Natural killer cell (primary cell): ENCODE results near the gene CNPY4. TPM values are rescaled to one million over a fixed set of nuclear protein-coding genes. Genes with fewer than 3 reads are reported as not detected.

Experiments used
- ATAC-seq, 3 donors: fragments of 150-1000 bp in 2 of 3; fragments of 200-7000 bp in 1 of 3; cut with Tn5 transposase; 1 replicate in 1 of 3; 2 replicates in 2 of 3; pipeline ENCODE4 v1.10.0; 2021; ENCODE audit warnings: mild to moderate bottlenecking in 2 of 3, moderate library complexity in 2 of 3
- DNase-seq, 2 donors: peaks; one replicate each; pipeline versions ENCODE4 v3.0.0 to v3.0.0-alpha.2; 2013 to 2021; ENCODE audit warnings: mixed read lengths in 1 of 2
- H3K27ac ChIP-seq: one replicate; pipeline ENCODE4 v1.5.1; 2013; ENCODE audit warnings: mild to moderate bottlenecking, low read length
- H3K27me3 ChIP-seq: one replicate; pipeline ENCODE4 v1.6.1; 2013; ENCODE audit warnings: low read length; ENCODE audit not compliant: control insufficient read depth, insufficient read depth
- H3K36me3 ChIP-seq: one replicate; pipeline ENCODE4 v1.6.1; 2013; ENCODE audit warnings: low read length; ENCODE audit not compliant: control insufficient read depth, insufficient read depth
- H3K4me1 ChIP-seq: one replicate; pipeline ENCODE4 v1.6.1; 2013; ENCODE audit warnings: low read length; ENCODE audit not compliant: control insufficient read depth, insufficient read depth
- H3K4me3 ChIP-seq: one replicate; pipeline ENCODE4 v1.5.1; 2013; ENCODE audit warnings: low read length
- H3K9me3 ChIP-seq: one replicate; pipeline ENCODE4 v1.6.1; 2013; ENCODE audit warnings: low read length; ENCODE audit not compliant: control insufficient read depth, insufficient read depth
- H3K27ac Mint-ChIP-seq, 2 donors: one replicate each; pipeline ENCODE4 v1.8.0; 2022; ENCODE audit warnings: mild to moderate bottlenecking in 2 of 2, mixed read lengths in 2 of 2, moderate library complexity in 1 of 2
- H3K27me3 Mint-ChIP-seq, 2 donors: one replicate each; pipeline ENCODE4 v1.8.0; 2022; ENCODE audit warnings: low read depth in 2 of 2, mixed read lengths in 2 of 2
- H3K36me3 Mint-ChIP-seq: one replicate; pipeline ENCODE4 v1.8.0; 2022; ENCODE audit warnings: mixed read lengths
- H3K4me1 Mint-ChIP-seq, 2 donors: one replicate each; pipeline ENCODE4 v1.8.0; 2022; ENCODE audit warnings: mixed read lengths in 2 of 2
- H3K4me3 Mint-ChIP-seq: one replicate; pipeline ENCODE4 v1.8.0; 2022; ENCODE audit warnings: mild to moderate bottlenecking, moderate library complexity, mixed read lengths
- H3K9me3 Mint-ChIP-seq, 2 donors: one replicate each; pipeline ENCODE4 v1.8.0; 2022; ENCODE audit warnings: mixed read lengths in 2 of 2
- WGBS: methylation state at CpG from one replicate; pipeline ENCODE4 v1.1.7; 2013; ENCODE audit warnings: missing lambda C conversion rate; ENCODE audit not compliant: insufficient coverage; 5-methylcytosine and 5-hydroxymethylcytosine counted together
- intact Hi-C: fragments of 100-400 bp; cut with micrococcal nuclease; formaldehyde crosslinking; loops from one replicate; pipeline ENCODE4 v1.14.2; 2022
- total RNA-seq, 4 donors: library from RNA; stranded (reverse); fragments of 120-200 nt in 1 of 4; gene quantifications; one replicate each; pipeline versions ENCODE4 v1.2.3 to v1.2.4, GENCODE V29; 2013 to 2022
- TF ChIP-seq, protein P1 (sequence below): fragments of 200-600 bp; IDR thresholded peaks from one replicate; pipeline ENCODE4 v1.8.0; 2022; ENCODE audit warnings: antibody characterized with exemption

Gene CNPY4
- total RNA-seq, 3 donors from 2014 or later (not counting 1 experiment from before 2014, with no cell fraction given) = 19.1 to 25.8 (median 23.9) TPM

DNA sequence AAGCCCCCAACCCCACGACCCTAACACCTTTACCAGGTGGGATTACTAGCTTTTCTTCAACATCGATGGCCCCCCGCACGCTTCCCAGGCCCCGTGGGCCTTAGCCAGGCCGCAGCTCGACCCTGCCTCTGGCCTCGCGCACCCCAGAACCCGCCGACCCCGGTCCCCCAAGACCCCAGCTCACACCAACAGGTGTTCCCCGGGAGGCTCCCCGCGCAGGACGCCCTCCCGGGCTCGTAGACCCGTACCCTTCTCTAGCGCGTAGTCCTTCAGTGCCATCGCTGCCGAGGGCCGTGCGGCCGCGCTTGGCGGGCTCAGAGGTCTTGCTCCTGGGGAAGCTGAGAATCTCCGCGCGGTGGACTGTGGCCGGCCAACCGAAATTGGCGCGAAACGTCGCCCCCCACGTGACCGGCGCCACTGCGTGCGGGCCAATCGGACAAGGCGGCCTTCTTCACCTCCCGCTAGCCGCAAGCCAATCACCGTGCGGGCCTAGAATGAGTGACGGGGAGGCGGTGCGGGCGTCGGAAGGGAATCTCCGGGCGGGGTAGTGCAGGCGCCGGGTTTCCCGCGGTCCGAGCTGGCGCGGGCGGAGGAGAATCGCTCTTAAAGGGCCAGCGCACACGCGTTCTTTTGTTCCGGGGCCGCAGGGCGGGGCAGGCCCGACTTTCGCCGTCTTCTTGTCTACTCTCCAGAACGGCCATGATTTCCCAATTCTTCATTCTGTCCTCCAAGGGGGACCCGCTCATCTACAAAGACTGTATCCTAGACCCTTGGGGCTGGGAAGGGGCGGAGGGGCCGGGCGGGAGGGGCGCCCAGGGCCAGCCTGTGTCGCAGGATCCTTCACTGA is 18.2 kb upstream of the CNPY4 start, which contains the start of the genes AP4M1 and MCM7:
Gene AP4M1, plus strand, starts transcription at position 628 of the 847 bp plus-strand sequence. Its CDS starts 72 bp downstream, at position 700.
Gene MCM7, minus strand, starts transcription at position 382 of the 847 bp plus-strand sequence. Its CDS starts 103 bp downstream, at position 279.
- no peaks in the 10 kb centered on the region for H3K9me3 ChIP-seq
- ATAC-seq = peak; percentile 79 to 93 (median 81)
- H3K27ac Mint-ChIP-seq = peak within 1 kb of the TSS; percentile 96 to 98
- no peaks in the 10 kb centered on the region for H3K27me3 Mint-ChIP-seq
- H3K27ac ChIP-seq = peak within 1 kb of the TSS; percentile 93
- peaks cover 35% of the 10 kb centered on the region for H3K36me3 ChIP-seq
- peaks cover 28% of the 10 kb centered on the region for H3K4me1 ChIP-seq
- H3K36me3 Mint-ChIP-seq = peaks cover 19% of the 10 kb centered on the region
- intact Hi-C loops = loop anchor here (1.0 to 10.0 kb wide), 3 partner anchors 18 to 574 kb away; partner anchors contain the start of genes CNPY4, GNB2, MBLAC1 and TAF6
- no peaks in the 10 kb centered on the region for H3K9me3 Mint-ChIP-seq
- H3K27me3 ChIP-seq = no peaks in the 10 kb centered on the region
- peak within 1 kb of the TSS; percentile 98 for H3K4me3 ChIP-seq
- TF ChIP-seq, protein P1, sequence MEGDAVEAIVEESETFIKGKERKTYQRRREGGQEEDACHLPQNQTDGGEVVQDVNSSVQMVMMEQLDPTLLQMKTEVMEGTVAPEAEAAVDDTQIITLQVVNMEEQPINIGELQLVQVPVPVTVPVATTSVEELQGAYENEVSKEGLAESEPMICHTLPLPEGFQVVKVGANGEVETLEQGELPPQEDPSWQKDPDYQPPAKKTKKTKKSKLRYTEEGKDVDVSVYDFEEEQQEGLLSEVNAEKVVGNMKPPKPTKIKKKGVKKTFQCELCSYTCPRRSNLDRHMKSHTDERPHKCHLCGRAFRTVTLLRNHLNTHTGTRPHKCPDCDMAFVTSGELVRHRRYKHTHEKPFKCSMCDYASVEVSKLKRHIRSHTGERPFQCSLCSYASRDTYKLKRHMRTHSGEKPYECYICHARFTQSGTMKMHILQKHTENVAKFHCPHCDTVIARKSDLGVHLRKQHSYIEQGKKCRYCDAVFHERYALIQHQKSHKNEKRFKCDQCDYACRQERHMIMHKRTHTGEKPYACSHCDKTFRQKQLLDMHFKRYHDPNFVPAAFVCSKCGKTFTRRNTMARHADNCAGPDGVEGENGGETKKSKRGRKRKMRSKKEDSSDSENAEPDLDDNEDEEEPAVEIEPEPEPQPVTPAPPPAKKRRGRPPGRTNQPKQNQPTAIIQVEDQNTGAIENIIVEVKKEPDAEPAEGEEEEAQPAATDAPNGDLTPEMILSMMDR = no peak
- WGBS = under 1% methylated on average over 80 of the region's 80 CpGs
- peak; percentile 97 for DNase-seq
- peaks cover 36 to 43% of the 10 kb centered on the region in 2 donors for H3K4me1 Mint-ChIP-seq
- H3K4me3 Mint-ChIP-seq = peak within 1 kb of the TSS; percentile 95

DNA sequence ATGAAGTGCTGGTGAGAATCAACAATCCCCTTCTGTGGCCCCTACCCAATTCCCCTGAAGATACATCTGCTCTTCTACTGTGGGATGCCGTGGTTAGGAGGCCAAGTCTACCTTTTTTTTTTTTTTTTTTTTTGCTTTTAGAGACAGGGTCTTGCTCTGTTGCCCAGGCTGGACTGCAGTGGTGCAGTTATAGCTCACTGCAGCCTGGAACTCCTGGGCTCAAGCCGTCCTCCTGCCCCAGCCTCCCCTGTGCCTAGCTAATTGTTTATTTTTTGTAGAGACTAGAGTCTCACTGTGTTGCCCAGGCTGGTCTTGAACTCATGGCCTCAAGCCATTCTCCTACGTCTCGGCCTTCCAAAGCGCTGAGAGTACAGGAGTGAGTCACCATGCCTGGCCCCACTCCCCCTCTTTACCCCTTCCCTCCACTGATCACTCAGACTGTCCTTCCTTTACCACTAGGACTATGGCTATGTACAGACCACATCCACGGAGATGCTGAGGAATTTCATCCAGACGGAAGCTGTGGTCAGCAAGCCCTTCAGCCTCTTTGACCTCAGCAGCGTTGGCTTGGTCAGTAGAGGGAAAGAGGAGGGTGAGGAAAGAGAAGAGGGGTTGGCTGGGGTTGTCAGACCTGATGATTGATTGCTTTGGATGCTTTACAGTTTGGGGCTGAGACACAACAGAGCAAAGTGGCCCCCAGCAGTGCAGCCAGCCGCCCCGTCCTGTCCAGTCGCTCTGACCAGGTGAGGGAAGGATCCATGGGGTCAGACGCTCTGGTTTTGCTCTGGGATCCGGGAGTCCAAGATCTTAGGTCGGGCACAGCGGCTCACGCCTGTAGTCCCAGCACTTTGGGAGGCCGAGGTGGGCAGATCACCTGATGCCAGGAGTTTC is 16.2 kb upstream of the CNPY4 start:
- intact Hi-C loops = loop anchor here (10.0 kb wide), 1 partner anchor 572 kb away; the partner anchor contains the start of gene GNB2
- WGBS = 97% methylated on average over 17 of the region's 17 CpGs

GRCh38 chr7:100105534-100105933 is 13.9 kb upstream of the CNPY4 start:
- Mint-ChIP-seq H3K27ac (no peak overlapping the region), H3K27me3 (no peaks in the 10 kb centered on the region), H3K36me3 (no peaks in the 10 kb centered on the region), H3K4me3 (no peak overlapping the region), H3K9me3 (no peaks in the 10 kb centered on the region), H3K4me1 (peaks cover 7 to 19% of the 10 kb centered on the region in 2 donors)
- peaks cover 15% of the 10 kb centered on the region for H3K4me1 ChIP-seq
- intact Hi-C loops = loop anchor here (10.0 kb wide), 1 partner anchor 569 kb away; the partner anchor contains the start of gene GNB2
- WGBS = 99% methylated on average over 4 of the region's 4 CpGs
- H3K27me3 ChIP-seq = no peaks in the 10 kb centered on the region
- H3K27ac ChIP-seq = no peak overlapping the region
- DNase-seq (no peak), ATAC-seq (no peak)
- peaks cover 25% of the 10 kb centered on the region for H3K36me3 ChIP-seq
- H3K9me3 ChIP-seq = no peaks in the 10 kb centered on the region
- TF ChIP-seq, protein P1 = no peak
- no peak overlapping the region for H3K4me3 ChIP-seq

More for the DNA sequence above, 16.2 kb upstream of the CNPY4 start:
- peak overlapping the region; percentile 95 for H3K4me3 Mint-ChIP-seq
- Histone ChIP-seq H3K4me3 (no peak overlapping the region), H3K9me3 (no peaks in the 10 kb centered on the region), H3K27ac (no peak overlapping the region), H3K4me1 (peaks cover 28% of the 10 kb centered on the region), H3K27me3 (no peaks in the 10 kb centered on the region), H3K36me3 (peaks cover 33% of the 10 kb centered on the region)
- no peaks in the 10 kb centered on the region for H3K27me3 Mint-ChIP-seq
- no peak for ATAC-seq
- peak overlapping the region; percentile 96 to 98 for H3K27ac Mint-ChIP-seq
- peaks cover 29 to 39% of the 10 kb centered on the region in 2 donors for H3K4me1 Mint-ChIP-seq
- H3K36me3 Mint-ChIP-seq = peaks cover 8% of the 10 kb centered on the region
- DNase-seq = no peak
- H3K9me3 Mint-ChIP-seq = no peaks in the 10 kb centered on the region
- TF ChIP-seq, protein P1 = no peak
